HG03575 (cell line): ENCODE results near the gene TRIM14.
"Not testable (repeated sequence)": the region's sequence is repeated elsewhere in the genome, so short reads cannot be mapped to it uniquely, and the experiment has no call there.

Experiments used
- ATAC-seq: cut with Tn5 transposase; IDR thresholded peaks from one replicate; pipeline ENCODE4 v1.9.1; 2021; ENCODE audit not compliant: unreplicated experiment, insufficient number of reproducible peaks, low FRiP score; ENCODE audit errors: extremely low read depth

The TRIM14 gene

GRCh38 chr9:98031935-98032334, 87.1 kb downstream of the TRIM14 start:
- no peak for ATAC-seq

GRCh38 chr9:98031169-98031568, 87.9 kb downstream of the TRIM14 start:
- no peak for ATAC-seq

- ATAC-seq = no peak
Measured at GRCh38 chr9:98024702-98025101, 94.3 kb downstream of the TRIM14 start.

DNA sequence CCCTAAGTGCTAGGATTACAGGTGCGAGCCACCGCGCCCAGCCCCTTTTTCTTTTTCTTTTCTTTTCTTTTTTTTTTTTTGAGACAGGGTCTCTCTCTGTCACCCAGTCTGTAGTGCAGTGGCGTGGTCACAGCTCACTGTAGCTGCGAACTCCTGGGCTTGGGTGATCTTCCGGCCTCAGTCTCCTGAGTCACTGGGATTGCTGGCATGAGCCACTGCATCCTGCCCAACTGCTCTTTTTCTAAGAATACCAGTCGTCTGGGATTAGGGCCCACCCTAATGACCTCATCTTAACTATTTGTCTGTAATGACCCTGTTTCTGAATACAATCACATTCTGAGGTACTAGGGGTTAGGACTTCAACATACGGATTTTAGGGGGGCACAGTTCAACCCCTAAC, 96.6 kb downstream of the TRIM14 start:
- no peak for ATAC-seq

DNA sequence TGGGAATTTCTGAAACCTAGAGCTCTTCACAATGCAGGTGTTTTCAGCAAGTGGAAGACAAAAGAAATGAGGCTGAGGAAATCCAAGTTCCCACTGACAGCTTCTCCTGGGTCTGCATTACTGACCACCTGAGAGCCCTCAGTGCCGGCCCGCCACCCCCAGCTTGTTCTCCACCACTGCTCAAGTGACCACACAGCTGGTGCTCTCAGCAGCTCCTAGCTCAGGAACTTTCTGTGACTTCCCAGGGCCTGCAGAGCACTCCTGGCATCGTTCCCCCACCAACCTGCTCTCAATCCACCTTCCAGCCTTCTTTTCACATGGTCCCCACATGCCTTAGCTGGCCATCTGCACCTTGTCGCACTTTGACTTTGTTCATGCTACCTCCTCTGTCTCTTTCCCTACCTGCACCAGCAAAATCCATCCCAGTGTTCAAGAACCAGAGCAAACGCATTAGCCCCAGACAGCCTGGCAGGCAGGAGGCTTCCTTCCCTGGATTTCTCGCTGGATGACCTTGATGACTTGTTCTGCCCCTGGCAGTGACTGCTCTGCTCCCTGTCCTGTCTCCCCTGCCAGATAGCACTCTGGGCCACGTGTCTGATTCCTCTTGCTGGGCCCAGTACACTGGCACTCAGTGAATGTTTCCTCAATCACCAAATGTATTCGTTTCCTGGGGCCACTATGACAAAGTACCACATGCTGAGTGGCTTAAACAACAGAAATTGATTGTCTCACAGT, 97.5 kb downstream of the TRIM14 start:
- no peak for ATAC-seq

GRCh38 chr9:98020476-98021145, 98.4 kb downstream of the TRIM14 start:
- no peak for ATAC-seq

DNA sequence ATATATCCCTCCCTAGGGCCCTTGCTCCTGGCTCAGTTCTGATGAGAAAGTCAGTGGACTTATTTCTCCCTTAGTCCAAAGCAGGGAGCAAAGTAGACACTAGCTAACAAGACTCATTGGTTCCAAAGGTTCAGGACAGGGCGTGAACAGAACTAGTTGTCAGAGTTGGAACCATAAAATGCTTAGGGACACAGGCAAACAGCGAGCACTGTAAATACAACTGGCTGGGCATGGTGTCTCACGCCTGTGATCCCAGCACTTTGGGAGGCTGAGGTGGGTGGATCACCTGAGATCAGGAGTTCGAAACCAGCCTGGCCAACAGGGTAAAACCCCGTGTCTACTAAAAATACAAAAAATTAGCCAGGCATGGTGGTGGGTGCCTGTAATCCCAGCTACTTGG, 99.2 kb downstream of the TRIM14 start:
- ATAC-seq = not testable (repeated sequence)
